ENCODE results near the gene OTOG.

Gene OTOG

GRCh38 chr11:17519061-17519885 is 27.8 kb upstream of the OTOG start:
- no peak for TF ChIP-seq TCF12 (IDR thresholded peaks at IDR 0.05; ENCODE audit: low read depth)
- TF ChIP-seq TEAD4 (IDR thresholded peaks at IDR 0.05), result no peak
- TF ChIP-seq EP300 (IDR thresholded peaks at IDR 0.05; ENCODE audit: borderline replicate concordance), result no peak
- TF ChIP-seq MAX (IDR thresholded peaks at IDR 0.05), result no peak
- TF ChIP-seq USF1 (IDR thresholded peaks at IDR 0.05), result no peak
- no peak for TF ChIP-seq TAF1 (IDR thresholded peaks at IDR 0.05; ENCODE audit: low read depth)
- TF ChIP-seq CREB1 (IDR thresholded peaks at IDR 0.05; ENCODE audit: low read depth), result no peak
- TF ChIP-seq EGR1 (IDR thresholded peaks at IDR 0.05), result no peak
- TF ChIP-seq CEBPB (IDR thresholded peaks at IDR 0.05), result no peak
- no peak for TF ChIP-seq REST (IDR thresholded peaks at IDR 0.05; ENCODE audit: low read depth)
- TF ChIP-seq FOXM1 (IDR thresholded peaks at IDR 0.05; ENCODE audit: borderline replicate concordance, low read depth), result no peak
- no peak for TF ChIP-seq ZBTB7A (IDR thresholded peaks at IDR 0.05; ENCODE audit: low read depth)
- no peak for TF ChIP-seq NFIC (IDR thresholded peaks at IDR 0.05)
- no peak for TF ChIP-seq RAD21 (IDR thresholded peaks at IDR 0.05; ENCODE audit: low read depth)
- no peak for TF ChIP-seq YY1 (IDR thresholded peaks at IDR 0.05; ENCODE audit: low read depth)

GRCh38 chr11:17521106-17521900 is 25.8 kb upstream of the OTOG start:
- TF ChIP-seq TCF12 (IDR thresholded peaks at IDR 0.05; ENCODE audit: low read depth) (no peak), USF1 (IDR thresholded peaks at IDR 0.05) (no peak), MAX (IDR thresholded peaks at IDR 0.05) (no peak), TEAD4 (IDR thresholded peaks at IDR 0.05) (no peak), REST (IDR thresholded peaks at IDR 0.05; ENCODE audit: low read depth) (no peak), EGR1 (IDR thresholded peaks at IDR 0.05) (no peak), TAF1 (IDR thresholded peaks at IDR 0.05; ENCODE audit: low read depth) (no peak), FOXM1 (IDR thresholded peaks at IDR 0.05; ENCODE audit: borderline replicate concordance, low read depth) (no peak), YY1 (IDR thresholded peaks at IDR 0.05; ENCODE audit: low read depth) (no peak), EP300 (IDR thresholded peaks at IDR 0.05; ENCODE audit: borderline replicate concordance) (no peak)

GRCh38 chr11:17522655-17523054 is 24.4 kb upstream of the OTOG start:
- no peak for TF ChIP-seq EP300 (IDR thresholded peaks at IDR 0.05; ENCODE audit: borderline replicate concordance)
- TF ChIP-seq REST (IDR thresholded peaks at IDR 0.05; ENCODE audit: low read depth), result no peak
- no peak for TF ChIP-seq RAD21 (IDR thresholded peaks at IDR 0.05; ENCODE audit: low read depth)
- TF ChIP-seq ZBTB7A (IDR thresholded peaks at IDR 0.05; ENCODE audit: low read depth), result no peak
- no peak for TF ChIP-seq NFIC (IDR thresholded peaks at IDR 0.05)
- no peak for TF ChIP-seq TAF1 (IDR thresholded peaks at IDR 0.05; ENCODE audit: low read depth)
- no peak for TF ChIP-seq FOXM1 (IDR thresholded peaks at IDR 0.05; ENCODE audit: borderline replicate concordance, low read depth)
- TF ChIP-seq TEAD4 (IDR thresholded peaks at IDR 0.05), result no peak
- no peak for TF ChIP-seq MAX (IDR thresholded peaks at IDR 0.05)
- no peak for TF ChIP-seq CREB1 (IDR thresholded peaks at IDR 0.05; ENCODE audit: low read depth)
- no peak for TF ChIP-seq USF1 (IDR thresholded peaks at IDR 0.05)
- TF ChIP-seq EGR1 (IDR thresholded peaks at IDR 0.05), result no peak
- no peak for TF ChIP-seq CEBPB (IDR thresholded peaks at IDR 0.05)

Measured in Ishikawa (cell line).